ENCODE results near the gene CFAP221. TPM values are rescaled to one million over a fixed set of nuclear protein-coding genes. Genes with fewer than 3 reads are reported as not detected.

The CFAP221 gene
- total RNA-seq, 1 experiment from 2014 or later = not detected

GRCh38 chr2:119517433-119517832 lies 26.8 kb upstream of the CFAP221 start:
- H3K27me3 Mint-ChIP-seq (ENCODE audit: insufficient read depth, unreplicated experiment) = peaks cover 20% of the 10 kb centered on the region

GRCh38 chr2:119518401-119519056 lies 25.7 kb upstream of the CFAP221 start:
- Mint-ChIP-seq H3K27me3 (ENCODE audit: insufficient read depth, unreplicated experiment) (peaks cover 23% of the 10 kb centered on the region), H3K36me3 (ENCODE audit: insufficient read depth, unreplicated experiment) (no peaks in the 10 kb centered on the region), H3K4me3 (ENCODE audit: unreplicated experiment) (no peak overlapping the region), H3K27ac (ENCODE audit: low read depth, unreplicated experiment) (no peak overlapping the region), H3K4me1 (ENCODE audit: insufficient read depth, unreplicated experiment) (no peaks in the 10 kb centered on the region), H3K9me3 (ENCODE audit: unreplicated experiment) (no peaks in the 10 kb centered on the region)
- intact Hi-C loops (cut with micrococcal nuclease) = no loop called here
- BruUV-seq (replicated peaks) = no TSS peak
- ChIA-PET CTCF (interaction anchor here (0.7 to 1.6 kb wide), 2 partner anchors 24 to 42 kb away, joined by 5 read pairs; no protein-coding TSS in a partner anchor), POLR2A (interaction anchor here (0.6 kb wide), 1 partner anchor 370 kb away, joined by 3 read pairs; no protein-coding TSS in a partner anchor)
- DNase-seq (ENCODE audit: unreplicated experiment) = no peak
- TF ChIP-seq CTCF (IDR thresholded peaks at IDR 0.05; ENCODE audit: unreplicated experiment) = no peak

More at GRCh38 chr2:119517433-119517832, 26.8 kb upstream of the CFAP221 start:
- intact Hi-C loops (cut with micrococcal nuclease) = loop anchor here (1.0 kb wide), 1 partner anchor 143 kb away; no protein-coding TSS in a partner anchor
- BruUV-seq (replicated peaks) = no TSS peak
- CTCF ChIA-PET = interaction anchor here (0.6 to 1.6 kb wide), 5 partner anchors 9 to 1144 kb away, joined by 3 to 5 read pairs (median 3); no protein-coding TSS in a partner anchor
- Mint-ChIP-seq H3K27ac (ENCODE audit: low read depth, unreplicated experiment) (no peak overlapping the region), H3K4me3 (ENCODE audit: unreplicated experiment) (no peak overlapping the region), H3K36me3 (ENCODE audit: insufficient read depth, unreplicated experiment) (no peaks in the 10 kb centered on the region), H3K9me3 (ENCODE audit: unreplicated experiment) (no peaks in the 10 kb centered on the region), H3K4me1 (ENCODE audit: insufficient read depth, unreplicated experiment) (no peaks in the 10 kb centered on the region)
- DNase-seq (ENCODE audit: unreplicated experiment) = peak; percentile 63
- POLR2A ChIA-PET = no interaction called here
- peak; percentile 38 for TF ChIP-seq CTCF (IDR thresholded peaks at IDR 0.05; ENCODE audit: unreplicated experiment)

GRCh38 chr2:119519057-119519408 lies 25.2 kb upstream of the CFAP221 start:
- H3K4me1 Mint-ChIP-seq (ENCODE audit: insufficient read depth, unreplicated experiment) = no peaks in the 10 kb centered on the region
- H3K36me3 Mint-ChIP-seq (ENCODE audit: insufficient read depth, unreplicated experiment) = no peaks in the 10 kb centered on the region
- H3K4me3 Mint-ChIP-seq (ENCODE audit: unreplicated experiment) = no peak overlapping the region
- no peak for DNase-seq (ENCODE audit: unreplicated experiment)
- no TSS peak for BruUV-seq (replicated peaks)
- peaks cover 28% of the 10 kb centered on the region for H3K27me3 Mint-ChIP-seq (ENCODE audit: insufficient read depth, unreplicated experiment)
- ChIA-PET POLR2A (interaction anchor here (0.6 kb wide), 1 partner anchor 369 kb away, joined by 3 read pairs; no protein-coding TSS in a partner anchor), CTCF (interaction anchor here (1.6 kb wide), 1 partner anchor 43 kb away, joined by 5 read pairs; no protein-coding TSS in a partner anchor)
- H3K9me3 Mint-ChIP-seq (ENCODE audit: unreplicated experiment) = no peaks in the 10 kb centered on the region
- no peak overlapping the region for H3K27ac Mint-ChIP-seq (ENCODE audit: low read depth, unreplicated experiment)
- TF ChIP-seq CTCF (IDR thresholded peaks at IDR 0.05; ENCODE audit: unreplicated experiment) = no peak
- intact Hi-C loops (cut with micrococcal nuclease) = no loop called here

- peak; percentile 27 for DNase-seq (ENCODE audit: unreplicated experiment)
- H3K9me3 Mint-ChIP-seq (ENCODE audit: unreplicated experiment) = no peaks in the 10 kb centered on the region
- no peaks in the 10 kb centered on the region for H3K4me1 Mint-ChIP-seq (ENCODE audit: insufficient read depth, unreplicated experiment)
- CTCF ChIA-PET = interaction anchor here (1.2 kb wide), 1 partner anchor 44 kb away, joined by 6 read pairs; no protein-coding TSS in a partner anchor
- POLR2A ChIA-PET = no interaction called here
- peaks cover 34% of the 10 kb centered on the region for H3K27me3 Mint-ChIP-seq (ENCODE audit: insufficient read depth, unreplicated experiment)
- intact Hi-C loops (cut with micrococcal nuclease) = no loop called here
- no peak overlapping the region for H3K27ac Mint-ChIP-seq (ENCODE audit: low read depth, unreplicated experiment)
- H3K36me3 Mint-ChIP-seq (ENCODE audit: insufficient read depth, unreplicated experiment) = no peaks in the 10 kb centered on the region
- no peak overlapping the region for H3K4me3 Mint-ChIP-seq (ENCODE audit: unreplicated experiment)
- BruUV-seq (replicated peaks) = no TSS peak
- TF ChIP-seq CTCF (IDR thresholded peaks at IDR 0.05; ENCODE audit: unreplicated experiment) = no peak
These were observed 23.4 kb upstream of the CFAP221 start for GRCh38 chr2:119520696-119521432.
